ENCODE results near the gene ICE2. TPM values are rescaled to one million over a fixed set of nuclear protein-coding genes. Genes with fewer than 3 reads are reported as not detected.

Gene ICE2
- total RNA-seq, 5 donors from 2014 or later (not counting 1 experiment from before 2014, with no cell fraction given): 47.4 to 68.7 (median 52.4) TPM

DNA sequence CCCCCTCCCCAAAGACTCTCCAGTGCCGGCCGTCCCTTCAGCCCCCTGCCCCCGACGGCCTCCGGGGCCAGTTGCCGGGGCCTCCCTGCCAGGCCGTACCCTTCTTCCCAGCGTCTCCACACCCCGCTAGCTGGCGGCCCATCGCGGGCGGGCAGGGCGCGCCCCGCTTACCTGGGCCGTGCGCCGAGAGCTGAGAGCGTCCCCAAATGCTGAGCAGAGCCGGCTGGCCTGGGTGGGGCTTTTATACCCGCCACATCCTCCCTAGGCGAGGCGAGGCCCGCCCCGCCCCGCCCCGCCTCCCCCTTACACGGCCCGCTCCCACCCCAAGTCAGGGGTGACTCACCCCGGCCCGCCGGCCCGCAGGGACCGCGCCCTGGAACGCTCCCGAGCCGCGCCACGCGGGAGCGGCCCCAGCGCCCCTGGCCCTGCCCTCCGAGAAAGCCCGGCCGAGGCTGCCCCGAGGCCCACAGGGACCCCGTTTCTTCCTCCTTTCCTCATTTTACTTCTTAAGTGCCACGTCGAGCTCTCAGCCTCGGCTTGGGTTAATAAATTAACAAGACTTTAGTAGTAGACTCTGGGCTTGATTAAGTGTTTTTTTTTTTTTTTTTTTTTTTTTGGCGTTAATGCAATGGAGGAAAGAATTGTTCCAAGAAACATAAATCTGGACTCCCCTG lies 81.0 kb downstream of the ICE2 start, which contains the start of gene ANXA2:
Gene ANXA2 (minus strand): TSS at position 215 of the 674 bp plus-strand sequence. CDS start 11,911 bp downstream, outside the sequence.
- H3K4me1 ChIP-seq (ENCODE audit: control insufficient read depth in 1 of 2, extremely low read depth in 1 of 2, insufficient read depth in 2 of 2, low read length in 2 of 2): peaks cover 8 to 48% of the 10 kb centered on the region in 2 experiments
- POLR2A ChIA-PET: interaction anchor here in 1 of 2 donors (0.6 kb wide), 1 partner anchor 517 kb away, joined by 5 read pairs; no protein-coding TSS in a partner anchor

DNA sequence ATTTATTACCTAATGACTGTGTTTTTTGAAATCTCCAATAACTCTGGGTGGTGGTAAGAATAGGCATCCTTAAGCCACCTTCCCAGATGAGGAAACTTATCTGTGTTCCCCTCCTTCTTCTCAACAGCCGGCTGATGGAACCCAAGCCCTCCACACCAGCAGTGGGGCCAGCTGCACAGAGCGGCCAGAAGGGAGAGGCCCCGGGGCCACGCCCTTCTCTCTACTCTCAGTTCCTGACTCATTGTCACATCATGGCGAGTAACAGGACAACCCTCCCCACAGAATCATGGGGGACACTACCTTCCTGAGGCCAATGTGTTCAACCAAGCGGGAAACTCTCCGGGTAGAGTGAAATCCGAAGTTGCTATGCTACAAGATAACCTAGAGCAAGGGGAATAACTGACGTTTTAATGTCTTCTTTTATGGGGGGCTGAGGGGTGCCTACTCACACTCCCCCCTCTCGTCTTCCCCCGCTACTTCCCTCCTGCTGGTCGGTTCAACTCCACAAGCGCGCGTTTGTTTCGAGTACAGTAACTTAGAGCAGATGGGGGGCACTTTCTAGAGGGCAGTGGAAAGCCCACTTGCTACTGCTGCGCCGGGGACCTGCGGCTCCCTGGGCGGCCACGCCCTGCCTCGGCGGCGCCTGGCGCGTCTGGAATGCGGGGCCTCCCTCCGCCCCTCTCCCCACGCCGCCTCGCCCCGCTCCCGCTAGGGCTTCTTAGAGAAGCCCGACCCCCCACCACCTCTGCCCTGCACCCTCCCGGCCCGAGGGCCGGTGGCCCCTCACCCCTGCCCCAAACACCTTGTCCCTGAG lies 81.8 kb downstream of the ICE2 start:
- no peaks in the 10 kb centered on the region for H3K27me3 ChIP-seq (replicated peaks in 1 of 2; ENCODE audit: control insufficient read depth in 2 of 2, extremely low read depth in 1 of 2, insufficient read depth in 2 of 2, low read length in 1 of 2)
- H3K4me1 Mint-ChIP-seq: peaks cover 42 to 59% (median 43%) of the 10 kb centered on the region in 3 donors
- DNase-seq (peak in 24 of 35 experiments; percentile 2 to 56 (median 16)), ATAC-seq (replicated peaks in 1 of 4) (peak; percentile 16 to 27 (median 26))
- ChIA-PET CTCF (no interaction called here), POLR2A (no interaction called here)
- WGBS (ENCODE audit: insufficient coverage): 4% methylated on average over 28 of the region's 37 CpGs
- peak overlapping the region; percentile 77 to 90 for H3K27ac Mint-ChIP-seq
- peaks cover 21% of the 10 kb centered on the region for H3K36me3 Mint-ChIP-seq
- H3K9me3 ChIP-seq: no peaks in the 10 kb centered on the region
- H3K4me1 ChIP-seq (ENCODE audit: control insufficient read depth in 1 of 2, extremely low read depth in 1 of 2, insufficient read depth in 2 of 2, low read length in 2 of 2): peaks cover 8 to 50% of the 10 kb centered on the region in 2 experiments
- peak overlapping the region; percentile 45 to 59 for H3K4me3 ChIP-seq (ENCODE audit: control insufficient read depth in 1 of 2, extremely low read depth in 1 of 2, low read length in 1 of 2)
- H3K36me3 ChIP-seq (ENCODE audit: control insufficient read depth in 2 of 2, extremely low read depth in 1 of 2, insufficient read depth in 1 of 2, low read length in 1 of 2): peaks cover 0 to 2% of the 10 kb centered on the region in 2 donors
- peaks cover 0 to 4% of the 10 kb centered on the region in 2 donors for H3K27me3 Mint-ChIP-seq
- peak overlapping the region; percentile 46 for H3K27ac ChIP-seq (ENCODE audit: low read length)
- peak overlapping the region; percentile 84 to 96 (median 85) for H3K4me3 Mint-ChIP-seq
- no peaks in the 10 kb centered on the region for H3K9me3 Mint-ChIP-seq

More for the DNA sequence above, 81.0 kb downstream of the ICE2 start, which contains the start of gene ANXA2:
- 0% methylated on average over 21 of the region's 53 CpGs for WGBS (ENCODE audit: insufficient coverage)
- Mint-ChIP-seq H3K9me3 (no peaks in the 10 kb centered on the region), H3K36me3 (peaks cover 21% of the 10 kb centered on the region), H3K4me1 (peaks cover 41 to 53% (median 43%) of the 10 kb centered on the region in 3 donors), H3K27me3 (peaks cover 0 to 4% of the 10 kb centered on the region in 2 donors), H3K27ac (peak within 1 kb of the TSS; percentile 91 to 96), H3K4me3 (peak within 1 kb of the TSS; percentile 84 to 96 (median 85))
- Histone ChIP-seq H3K9me3 (no peaks in the 10 kb centered on the region), H3K4me3 (ENCODE audit: control insufficient read depth in 1 of 2, extremely low read depth in 1 of 2, low read length in 1 of 2) (peak within 1 kb of the TSS; percentile 59 to 68), H3K27me3 (replicated peaks in 1 of 2; ENCODE audit: control insufficient read depth in 2 of 2, extremely low read depth in 1 of 2, insufficient read depth in 2 of 2, low read length in 1 of 2) (no peaks in the 10 kb centered on the region), H3K27ac (ENCODE audit: low read length) (peak within 1 kb of the TSS; percentile 69), H3K36me3 (ENCODE audit: control insufficient read depth in 2 of 2, extremely low read depth in 1 of 2, insufficient read depth in 1 of 2, low read length in 1 of 2) (peaks cover 0 to 2% of the 10 kb centered on the region in 2 donors)
- DNase-seq: peak; percentile 61 to 87 (median 76)
- CTCF ChIA-PET: interaction anchor here (0.6 to 0.8 kb wide), 6 partner anchors 11 to 707 kb away, joined by 3 to 9 read pairs (median 3); no protein-coding TSS in a partner anchor
- ATAC-seq (replicated peaks in 1 of 4): peak; percentile 81 to 88 (median 83)

DNA sequence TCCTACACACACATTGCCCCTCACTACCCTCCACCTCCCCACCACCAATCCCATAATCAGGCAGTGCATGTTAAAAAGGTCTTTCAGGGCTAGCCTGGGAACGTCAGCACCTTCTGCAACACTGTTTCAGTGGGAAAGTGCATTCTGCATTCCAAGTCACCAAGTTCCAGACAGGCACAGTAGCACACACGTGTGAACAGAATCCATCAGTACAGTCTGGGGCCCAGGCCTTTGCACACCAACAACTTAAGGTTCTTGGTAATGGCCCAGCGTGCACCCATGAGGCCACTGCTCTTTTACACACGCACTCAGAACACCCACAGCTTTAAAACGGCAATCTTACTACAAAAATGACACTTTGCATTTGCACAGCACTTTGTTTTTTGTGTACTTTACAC lies 82.4 kb downstream of the ICE2 start:
- WGBS (ENCODE audit: insufficient coverage): 71% methylated on average over 2 of the region's 5 CpGs
- Mint-ChIP-seq H3K4me3 (peak overlapping the region; percentile 84 to 96 (median 85)), H3K27me3 (peaks cover 0 to 4% of the 10 kb centered on the region in 2 donors), H3K9me3 (no peaks in the 10 kb centered on the region), H3K4me1 (peaks cover 42 to 64% (median 48%) of the 10 kb centered on the region in 3 donors), H3K36me3 (peaks cover 21% of the 10 kb centered on the region), H3K27ac (peak overlapping the region; percentile 77 to 90)
- DNase-seq (peak in 1 of 35 experiments; percentile 6), ATAC-seq (replicated peaks in 1 of 4) (no peak)
- H3K36me3 ChIP-seq (ENCODE audit: control insufficient read depth in 2 of 2, extremely low read depth in 1 of 2, insufficient read depth in 1 of 2, low read length in 1 of 2): peaks cover 0 to 2% of the 10 kb centered on the region in 2 donors
- peak overlapping the region in 1 of 2 donors; percentile 59 for H3K4me3 ChIP-seq (ENCODE audit: control insufficient read depth in 1 of 2, extremely low read depth in 1 of 2, low read length in 1 of 2)
- H3K4me1 ChIP-seq (ENCODE audit: control insufficient read depth in 1 of 2, extremely low read depth in 1 of 2, insufficient read depth in 2 of 2, low read length in 2 of 2): peaks cover 8 to 52% of the 10 kb centered on the region in 2 experiments
- H3K27ac ChIP-seq (ENCODE audit: low read length): no peak overlapping the region
- CTCF ChIA-PET: no interaction called here
- no peaks in the 10 kb centered on the region for H3K27me3 ChIP-seq (replicated peaks in 1 of 2; ENCODE audit: control insufficient read depth in 2 of 2, extremely low read depth in 1 of 2, insufficient read depth in 2 of 2, low read length in 1 of 2)
- H3K9me3 ChIP-seq: no peaks in the 10 kb centered on the region
- POLR2A ChIA-PET: no interaction called here

- peaks cover 0 to 4% of the 10 kb centered on the region in 2 donors for H3K27me3 Mint-ChIP-seq
- no peak overlapping the region for H3K27ac ChIP-seq (ENCODE audit: low read length)
- peaks cover 21% of the 10 kb centered on the region for H3K36me3 Mint-ChIP-seq
- H3K9me3 Mint-ChIP-seq: no peaks in the 10 kb centered on the region
- peak overlapping the region; percentile 84 to 96 (median 85) for H3K4me3 Mint-ChIP-seq
- ChIA-PET CTCF (no interaction called here), POLR2A (interaction anchor here in 1 of 2 donors (0.6 kb wide), 1 partner anchor 40 kb away, joined by 3 read pairs; no protein-coding TSS in a partner anchor)
- 100% methylated on average over 2 of the region's 12 CpGs for WGBS (ENCODE audit: insufficient coverage)
- H3K4me1 Mint-ChIP-seq: peaks cover 42 to 69% (median 51%) of the 10 kb centered on the region in 3 donors
- no peaks in the 10 kb centered on the region for H3K27me3 ChIP-seq (replicated peaks in 1 of 2; ENCODE audit: control insufficient read depth in 2 of 2, extremely low read depth in 1 of 2, insufficient read depth in 2 of 2, low read length in 1 of 2)
- no peak overlapping the region for H3K4me3 ChIP-seq (ENCODE audit: control insufficient read depth in 1 of 2, extremely low read depth in 1 of 2, low read length in 1 of 2)
- H3K27ac Mint-ChIP-seq: peak overlapping the region in 1 of 2 donors; percentile 90
- H3K36me3 ChIP-seq (ENCODE audit: control insufficient read depth in 2 of 2, extremely low read depth in 1 of 2, insufficient read depth in 1 of 2, low read length in 1 of 2): peaks cover 0 to 2% of the 10 kb centered on the region in 2 donors
- H3K4me1 ChIP-seq (ENCODE audit: control insufficient read depth in 1 of 2, extremely low read depth in 1 of 2, insufficient read depth in 2 of 2, low read length in 2 of 2): peaks cover 8 to 53% of the 10 kb centered on the region in 2 experiments
- no peaks in the 10 kb centered on the region for H3K9me3 ChIP-seq
- DNase-seq (no peak), ATAC-seq (replicated peaks in 1 of 4) (no peak)
These were observed 82.8 kb downstream of the ICE2 start for GRCh38 chr15:60396100-60396499.

DNA sequence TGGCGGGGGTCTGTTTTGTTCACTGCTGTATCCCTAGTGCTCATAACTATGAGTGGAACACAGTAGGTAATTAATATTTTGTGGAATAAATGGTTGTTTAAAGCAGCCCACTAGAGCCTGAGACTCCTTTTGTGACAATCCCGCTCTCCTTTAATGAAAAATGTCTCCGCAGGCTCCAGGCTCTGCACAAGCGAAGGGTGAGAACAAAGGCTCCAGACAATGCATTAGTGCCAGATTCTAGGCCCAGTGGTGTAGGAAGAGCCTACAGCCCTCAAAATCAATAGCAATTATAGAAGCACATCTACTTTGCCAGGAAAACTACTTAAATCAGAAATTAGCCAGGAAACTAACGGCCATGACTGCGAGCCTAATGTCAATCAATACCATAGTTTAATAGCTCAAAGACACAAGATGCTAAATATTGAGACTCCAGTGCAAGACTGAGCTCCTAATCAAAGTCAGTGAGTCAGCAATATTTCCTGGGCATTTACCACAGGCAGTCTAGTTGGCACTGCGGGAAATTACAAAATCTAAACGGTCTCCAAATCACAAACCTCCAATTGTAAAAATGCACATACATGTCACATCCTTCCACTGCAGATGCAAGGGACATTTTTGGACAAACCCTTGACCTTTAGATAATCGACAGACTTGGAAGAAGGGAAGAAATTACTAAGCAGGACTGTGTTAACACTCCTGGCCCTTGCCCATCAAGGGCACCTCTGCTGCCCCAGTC lies 83.5 kb downstream of the ICE2 start:
- no peaks in the 10 kb centered on the region for H3K9me3 ChIP-seq
- Mint-ChIP-seq H3K27ac (peak overlapping the region; percentile 33 to 50), H3K4me1 (peaks cover 42 to 76% (median 58%) of the 10 kb centered on the region in 3 donors), H3K36me3 (peaks cover 21% of the 10 kb centered on the region), H3K4me3 (peak overlapping the region in 1 of 3 donors; percentile 85), H3K9me3 (no peaks in the 10 kb centered on the region), H3K27me3 (peaks cover 0 to 4% of the 10 kb centered on the region in 2 donors)
- POLR2A ChIA-PET: interaction anchor here (0.6 kb wide), 2 partner anchors 40 to 167 kb away, joined by 3 to 4 read pairs; no protein-coding TSS in a partner anchor
- DNase-seq (no peak), ATAC-seq (replicated peaks in 1 of 4) (no peak)
- no peaks in the 10 kb centered on the region for H3K27me3 ChIP-seq (replicated peaks in 1 of 2; ENCODE audit: control insufficient read depth in 2 of 2, extremely low read depth in 1 of 2, insufficient read depth in 2 of 2, low read length in 1 of 2)
- H3K36me3 ChIP-seq (ENCODE audit: control insufficient read depth in 2 of 2, extremely low read depth in 1 of 2, insufficient read depth in 1 of 2, low read length in 1 of 2): peaks cover 0 to 2% of the 10 kb centered on the region in 2 donors
- 98% methylated on average over 4 of the region's 9 CpGs for WGBS (ENCODE audit: insufficient coverage)
- no peak overlapping the region for H3K27ac ChIP-seq (ENCODE audit: low read length)
- CTCF ChIA-PET: no interaction called here
- H3K4me3 ChIP-seq (ENCODE audit: control insufficient read depth in 1 of 2, extremely low read depth in 1 of 2, low read length in 1 of 2): no peak overlapping the region
- peaks cover 8 to 55% of the 10 kb centered on the region in 2 experiments for H3K4me1 ChIP-seq (ENCODE audit: control insufficient read depth in 1 of 2, extremely low read depth in 1 of 2, insufficient read depth in 2 of 2, low read length in 2 of 2)

All from T-cell (primary cell).